GM21528 (cell line): ENCODE results near the gene TRMT2A.

Experiments used
- ATAC-seq: cut with Tn5 transposase; IDR thresholded peaks from one replicate; pipeline ENCODE4 v1.9.1; 2021; ENCODE audit warnings: mild to moderate bottlenecking, moderate library complexity; ENCODE audit not compliant: unreplicated experiment, low FRiP score

TRMT2A gene

GRCh38 chr22:20107951-20108756, 8.9 kb downstream of the TRMT2A start:
- no peak for ATAC-seq

GRCh38 chr22:20107471-20107901, 9.5 kb downstream of the TRMT2A start:
- no peak for ATAC-seq

GRCh38 chr22:20106849-20107237, 10.2 kb downstream of the TRMT2A start:
- ATAC-seq, result no peak

- no peak for ATAC-seq
These were observed 10.7 kb downstream of the TRMT2A start for GRCh38 chr22:20106205-20106848.

GRCh38 chr22:20105456-20106204, 11.4 kb downstream of the TRMT2A start:
- ATAC-seq, result no peak

GRCh38 chr22:20102203-20102780, 14.7 kb downstream of the TRMT2A start:
- no peak for ATAC-seq

GRCh38 chr22:20101638-20102037, 15.4 kb downstream of the TRMT2A start:
- no peak for ATAC-seq

- no peak for ATAC-seq
These were observed 17.8 kb downstream of the TRMT2A start for GRCh38 chr22:20099099-20099711.

- no peak for ATAC-seq
These were observed 20.2 kb downstream of the TRMT2A start for GRCh38 chr22:20096574-20097420.

GRCh38 chr22:20095521-20095920, 21.5 kb downstream of the TRMT2A start:
- ATAC-seq, result no peak

- no peak for ATAC-seq
These were observed 22.7 kb downstream of the TRMT2A start for GRCh38 chr22:20094197-20094807.

- ATAC-seq, result no peak
These were observed 23.4 kb downstream of the TRMT2A start for GRCh38 chr22:20093418-20094196.

GRCh38 chr22:20092477-20092854, 24.6 kb downstream of the TRMT2A start:
- no peak for ATAC-seq

GRCh38 chr22:20091690-20092476, 25.1 kb downstream of the TRMT2A start:
- ATAC-seq, result no peak

- no peak for ATAC-seq
These were observed 26.2 kb downstream of the TRMT2A start for GRCh38 chr22:20090730-20091240.

GRCh38 chr22:20089977-20090729, 26.9 kb downstream of the TRMT2A start:
- no peak for ATAC-seq
